Naive thymus-derived CD4-positive, alpha-beta T cell (primary cell): ENCODE data around the gene SLC2A13. TPM values are rescaled to one million over a fixed set of nuclear protein-coding genes. Genes with fewer than 3 reads are reported as not detected.
A peak's percentile ranks its signal among the peaks of the same experiment; 100 is the strongest.

Source experiments
- ATAC-seq: fragments of 150-1000 bp; cut with Tn5 transposase; 2 replicates; pipeline ENCODE4 v1.10.0; 2021; ENCODE audit warnings: mild to moderate bottlenecking, moderate library complexity
- CTCF ChIA-PET: fragments of 350-600 bp; sonication (Branson Sonifier 250); formaldehyde crosslinking; loops from one replicate; lab custom pipeline; 2021; ENCODE audit warnings: antibody characterized with exemption; lab: Charles Lee
- POLR2A ChIA-PET: fragments of 350-600 bp; sonication (Branson Sonifier 250); formaldehyde crosslinking; loops from one replicate; lab custom pipeline; 2021; ENCODE audit warnings: antibody characterized with exemption, inconsistent platforms; lab: Charles Lee
- DNase-seq, 9 donors: peaks; one replicate each; pipeline versions ENCODE4 v3.0.0 to v3.0.0-alpha.2; 2020 to 2022; ENCODE audit warnings: mixed read lengths in 1 of 9
- H3K27ac ChIP-seq: one replicate; pipeline ENCODE4 v1.7.0; 2013; ENCODE audit warnings: mild to moderate bottlenecking, low read depth, low read length, moderate library complexity
- H3K27me3 ChIP-seq, 2 donors: one replicate each; pipeline ENCODE4 v1.7.0; 2013; ENCODE audit warnings: low read length in 2 of 2, mild to moderate bottlenecking in 2 of 2, moderate library complexity in 2 of 2; ENCODE audit not compliant: control insufficient read depth in 2 of 2, insufficient read depth in 2 of 2
- H3K36me3 ChIP-seq, 3 experiments: 1 replicate in 2 of 3; 2 replicates in 1 of 3; pipeline ENCODE4 v1.7.0; 2013; ENCODE audit warnings: low read length in 3 of 3, mild to moderate bottlenecking in 3 of 3, moderate library complexity in 1 of 3; ENCODE audit not compliant: insufficient read depth in 3 of 3, control insufficient read depth in 2 of 3
- H3K4me1 ChIP-seq, 2 donors: one replicate each; pipeline ENCODE4 v1.7.0; 2013; ENCODE audit warnings: low read length in 2 of 2, mild to moderate bottlenecking in 2 of 2, moderate library complexity in 1 of 2; ENCODE audit not compliant: control insufficient read depth in 2 of 2, insufficient read depth in 2 of 2
- H3K4me3 ChIP-seq: 2 replicates; pipeline ENCODE4 v1.7.0; 2013; ENCODE audit warnings: mild to moderate bottlenecking, low read length
- H3K9me3 ChIP-seq, 3 experiments: 1 replicate in 2 of 3; 2 replicates in 1 of 3; pipeline ENCODE4 v1.7.0; 2013; ENCODE audit warnings: low read length in 3 of 3; ENCODE audit not compliant: control insufficient read depth in 2 of 3
- H3K27ac Mint-ChIP-seq, 9 donors: one replicate each; pipeline ENCODE4 v1.8.0; 2020 to 2022; ENCODE audit warnings: mixed read lengths in 9 of 9, mild to moderate bottlenecking in 8 of 9, moderate library complexity in 5 of 9, inconsistent platforms in 2 of 9
- H3K27me3 Mint-ChIP-seq, 5 donors: one replicate each; pipeline ENCODE4 v1.8.0; 2021 to 2022; ENCODE audit warnings: mixed read lengths in 5 of 5, mild to moderate bottlenecking in 1 of 5
- H3K36me3 Mint-ChIP-seq, 5 donors: one replicate each; pipeline ENCODE4 v1.8.0; 2020 to 2022; ENCODE audit warnings: mixed read lengths in 5 of 5, mild to moderate bottlenecking in 3 of 5, inconsistent platforms in 1 of 5
- H3K4me1 Mint-ChIP-seq, 7 donors: one replicate each; pipeline ENCODE4 v1.8.0; 2020 to 2022; ENCODE audit warnings: mixed read lengths in 7 of 7, mild to moderate bottlenecking in 3 of 7, inconsistent platforms in 1 of 7
- H3K4me3 Mint-ChIP-seq, 10 donors: one replicate each; pipeline ENCODE4 v1.8.0; 2020 to 2022; ENCODE audit warnings: mild to moderate bottlenecking in 10 of 10, mixed read lengths in 10 of 10, moderate library complexity in 6 of 10, inconsistent platforms in 2 of 10
- H3K9me3 Mint-ChIP-seq, 11 donors: one replicate each; pipeline ENCODE4 v1.8.0; 2020 to 2022; ENCODE audit warnings: mixed read lengths in 11 of 11, mild to moderate bottlenecking in 4 of 11, inconsistent platforms in 1 of 11, moderate library complexity in 1 of 11
- intact Hi-C, 2 donors: fragments of 100-400 bp; cut with micrococcal nuclease; formaldehyde crosslinking; loops; one replicate each; pipeline ENCODE4 v1.15.1; 2023
- polyA plus RNA-seq, 2 donors: library from polyadenylated mRNA; unstranded; fragments of 300-500 nt; fragmentation: Illumina TruSeq; gene quantifications; one replicate each; pipeline ENCODE4 v1.2.3, GENCODE V29; 2021
- total RNA-seq, 6 experiments: library from RNA in 5 of 6; stranded (reverse) in 5 of 6; gene quantifications; 1 replicate in 5 of 6; 2 replicates in 1 of 6; pipeline ENCODE4 v1.2.3 and lab custom pipeline; 2021 to 2026

Gene SLC2A13
- total and polyA plus RNA-seq, 7 experiments from 2014 or later = 1.2 to 5.8 (median 4.4) TPM

GRCh38 chr12:40002178-40003169, 103.4 kb downstream of the SLC2A13 start:
- no peaks in the 10 kb centered on the region for H3K4me1 ChIP-seq
- peaks cover 0 to 39% (median 21%) of the 10 kb centered on the region in 11 donors for H3K9me3 Mint-ChIP-seq
- no peak overlapping the region for H3K27ac ChIP-seq
- H3K4me1 Mint-ChIP-seq = no peaks in the 10 kb centered on the region
- no peaks in the 10 kb centered on the region for H3K36me3 ChIP-seq
- intact Hi-C loops = no loop called here
- no peak overlapping the region for H3K27ac Mint-ChIP-seq
- no peak overlapping the region for H3K4me3 ChIP-seq
- peaks cover 0 to 5% (median 0%) of the 10 kb centered on the region in 3 experiments for H3K9me3 ChIP-seq
- ChIA-PET CTCF (no interaction called here), POLR2A (no interaction called here)
- H3K36me3 Mint-ChIP-seq = peaks cover 4 to 25% (median 16%) of the 10 kb centered on the region in 5 donors
- no peak for ATAC-seq
- H3K27me3 Mint-ChIP-seq = no peaks in the 10 kb centered on the region
- no peak overlapping the region for H3K4me3 Mint-ChIP-seq
- DNase-seq = no peak
- H3K27me3 ChIP-seq = no peaks in the 10 kb centered on the region

GRCh38 chr12:40001406-40001805, 104.5 kb downstream of the SLC2A13 start:
- no peaks in the 10 kb centered on the region for H3K36me3 ChIP-seq
- Mint-ChIP-seq H3K4me3 (no peak overlapping the region), H3K9me3 (peaks cover 0 to 50% (median 26%) of the 10 kb centered on the region in 11 donors), H3K4me1 (peaks cover 0 to 1% (median 0%) of the 10 kb centered on the region in 7 donors), H3K27ac (no peak overlapping the region), H3K27me3 (no peaks in the 10 kb centered on the region), H3K36me3 (peaks cover 4 to 31% (median 22%) of the 10 kb centered on the region in 5 donors)
- ATAC-seq = no peak
- no peak overlapping the region for H3K4me3 ChIP-seq
- intact Hi-C loops = no loop called here
- no peak overlapping the region for H3K27ac ChIP-seq
- H3K4me1 ChIP-seq = no peaks in the 10 kb centered on the region
- ChIA-PET CTCF (no interaction called here), POLR2A (no interaction called here)
- DNase-seq = no peak
- no peaks in the 10 kb centered on the region for H3K27me3 ChIP-seq
- H3K9me3 ChIP-seq = peaks cover 0 to 5% (median 0%) of the 10 kb centered on the region in 3 experiments

- H3K27ac ChIP-seq = no peak overlapping the region
- no peaks in the 10 kb centered on the region for H3K27me3 ChIP-seq
- Mint-ChIP-seq H3K36me3 (peaks cover 4 to 34% (median 25%) of the 10 kb centered on the region in 5 donors), H3K4me3 (no peak overlapping the region), H3K9me3 (peaks cover 3 to 55% (median 26%) of the 10 kb centered on the region in 11 donors), H3K27ac (no peak overlapping the region), H3K4me1 (peaks cover 0 to 1% (median 0%) of the 10 kb centered on the region in 7 donors), H3K27me3 (no peaks in the 10 kb centered on the region)
- CTCF ChIA-PET = no interaction called here
- ATAC-seq (no peak), DNase-seq (no peak)
- POLR2A ChIA-PET = no interaction called here
- no peak overlapping the region for H3K4me3 ChIP-seq
- intact Hi-C loops = no loop called here
- H3K9me3 ChIP-seq = peaks cover 0 to 5% (median 0%) of the 10 kb centered on the region in 3 experiments
- H3K4me1 ChIP-seq = no peaks in the 10 kb centered on the region
- no peaks in the 10 kb centered on the region for H3K36me3 ChIP-seq
Observed at GRCh38 chr12:40000884-40001283, 105.0 kb downstream of the SLC2A13 start.

GRCh38 chr12:39993268-39993667, 112.6 kb downstream of the SLC2A13 start:
- no peak overlapping the region for H3K4me3 ChIP-seq
- POLR2A ChIA-PET = no interaction called here
- intact Hi-C loops = loop anchor here in 1 of 2 donors (5.0 kb wide), 2 partner anchors 301 to 551 kb away; partner anchors contain the start of gene KIF21A

GRCh38 chr12:39990122-39991101, 115.5 kb downstream of the SLC2A13 start:
- CTCF ChIA-PET = interaction anchor here (0.8 to 2.5 kb wide), 5 partner anchors 16 to 718 kb away, joined by 3 to 7 read pairs (median 5); no protein-coding TSS in a partner anchor
- peaks cover 0 to 7% (median 6%) of the 10 kb centered on the region in 7 donors for H3K4me1 Mint-ChIP-seq
- H3K27me3 Mint-ChIP-seq = no peaks in the 10 kb centered on the region
- peak; percentile 4 to 51 (median 42) for DNase-seq
- H3K4me1 ChIP-seq = no peaks in the 10 kb centered on the region
- POLR2A ChIA-PET = no interaction called here
- H3K4me3 ChIP-seq = no peak overlapping the region
- no peak overlapping the region for H3K4me3 Mint-ChIP-seq
- H3K36me3 ChIP-seq = no peaks in the 10 kb centered on the region
- H3K9me3 Mint-ChIP-seq = no peaks in the 10 kb centered on the region
- ATAC-seq = peak; percentile 89
- no peaks in the 10 kb centered on the region for H3K36me3 Mint-ChIP-seq
- no peak overlapping the region for H3K27ac Mint-ChIP-seq
- no peaks in the 10 kb centered on the region for H3K27me3 ChIP-seq
- intact Hi-C loops = loop anchor here (1.0 to 5.0 kb wide), 4 partner anchors 225 to 548 kb away; partner anchors contain the start of gene KIF21A (in 1 of the 2)
- H3K9me3 ChIP-seq = no peaks in the 10 kb centered on the region
- H3K27ac ChIP-seq = no peak overlapping the region

More at GRCh38 chr12:39993268-39993667, 112.6 kb downstream of the SLC2A13 start:
- Histone ChIP-seq H3K27me3 (no peaks in the 10 kb centered on the region), H3K9me3 (no peaks in the 10 kb centered on the region), H3K36me3 (no peaks in the 10 kb centered on the region), H3K4me1 (no peaks in the 10 kb centered on the region), H3K27ac (no peak overlapping the region)
- ATAC-seq = no peak
- CTCF ChIA-PET = interaction anchor here (0.9 kb wide), 1 partner anchor 37 kb away, joined by 3 read pairs; no protein-coding TSS in a partner anchor
- Mint-ChIP-seq H3K27me3 (no peaks in the 10 kb centered on the region), H3K4me3 (no peak overlapping the region), H3K4me1 (peaks cover 0 to 7% (median 5%) of the 10 kb centered on the region in 7 donors), H3K27ac (no peak overlapping the region), H3K36me3 (peaks cover 0 to 16% (median 10%) of the 10 kb centered on the region in 5 donors), H3K9me3 (peaks cover 5 to 25% (median 8%) of the 10 kb centered on the region in 11 donors)
- DNase-seq = no peak

GRCh38 chr12:39989501-39989900, 116.4 kb downstream of the SLC2A13 start:
- Histone ChIP-seq H3K9me3 (no peaks in the 10 kb centered on the region), H3K27ac (no peak overlapping the region), H3K4me3 (no peak overlapping the region), H3K36me3 (no peaks in the 10 kb centered on the region), H3K4me1 (no peaks in the 10 kb centered on the region), H3K27me3 (no peaks in the 10 kb centered on the region)
- ATAC-seq (no peak), DNase-seq (no peak)
- Mint-ChIP-seq H3K4me3 (no peak overlapping the region), H3K27me3 (no peaks in the 10 kb centered on the region), H3K36me3 (no peaks in the 10 kb centered on the region), H3K4me1 (peaks cover 0 to 7% (median 6%) of the 10 kb centered on the region in 7 donors), H3K9me3 (no peaks in the 10 kb centered on the region), H3K27ac (no peak overlapping the region)
- intact Hi-C loops = no loop called here
- ChIA-PET POLR2A (no interaction called here), CTCF (no interaction called here)
